ENCODE measurements around the gene RAB10.
"Not testable (repeated sequence)": the region's sequence is repeated elsewhere in the genome, so short reads cannot be mapped to it uniquely, and the experiment has no call there.

The RAB10 gene

DNA sequence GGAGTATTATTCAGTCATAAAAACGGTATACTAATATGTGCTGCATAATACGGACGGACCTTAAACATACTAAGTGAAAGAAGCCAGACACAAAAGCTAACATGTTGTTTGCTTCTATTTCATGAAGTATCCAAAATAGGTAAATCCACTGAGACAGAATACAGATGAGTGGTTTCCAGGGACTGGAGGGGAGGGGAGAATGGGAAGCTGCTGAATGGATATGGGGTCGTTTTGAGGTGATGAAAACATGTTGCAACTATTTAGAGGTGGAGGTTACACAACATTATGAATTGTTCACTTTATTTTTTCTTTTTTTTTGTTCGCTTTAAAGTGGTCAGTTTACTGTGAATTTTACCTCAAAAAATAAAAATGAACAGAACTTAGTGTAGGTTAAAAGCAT, 52.9 kb downstream of the RAB10 start:
- no peak for TF ChIP-seq CTCF (IDR thresholded peaks at IDR 0.05; ENCODE audit: control insufficient read depth, insufficient read depth, low read depth, low read length, missing control alignments)
- no peak overlapping the region for H3K4me3 ChIP-seq (ENCODE audit: control insufficient read depth, low read depth, low read length)
- DNase-seq (ENCODE audit: low read depth), result no peak

- DNase-seq (ENCODE audit: low read depth), result no peak
- TF ChIP-seq CTCF (IDR thresholded peaks at IDR 0.05; ENCODE audit: control insufficient read depth, insufficient read depth, low read depth, low read length, missing control alignments), result peak; percentile 62
- no peak overlapping the region for H3K4me3 ChIP-seq (ENCODE audit: control insufficient read depth, low read depth, low read length)
These were observed 54.3 kb downstream of the RAB10 start for GRCh38 chr2:26088038-26088643.

DNA sequence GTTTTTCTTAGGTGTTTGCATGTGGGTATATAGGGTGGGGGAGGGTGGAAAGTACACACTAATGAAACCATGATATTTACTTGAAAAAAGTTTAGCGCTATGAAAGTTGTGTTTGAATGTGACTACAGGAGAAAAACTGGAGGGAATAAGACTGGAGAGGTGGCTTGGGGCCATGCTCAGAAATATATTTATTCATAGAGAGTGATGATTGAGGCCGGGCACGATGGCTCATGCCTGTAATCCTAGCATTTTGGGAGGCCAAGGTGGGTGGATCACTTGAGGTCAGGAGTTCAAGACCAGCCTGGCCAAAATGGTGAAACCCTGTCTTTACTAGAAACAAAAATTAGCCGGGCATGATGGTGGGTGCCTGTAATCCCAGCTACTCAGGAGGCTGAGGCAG, 55.0 kb downstream of the RAB10 start:
- DNase-seq (ENCODE audit: low read depth); H3K4me3 ChIP-seq (ENCODE audit: control insufficient read depth, low read depth, low read length): not testable (repeated sequence)

DNA sequence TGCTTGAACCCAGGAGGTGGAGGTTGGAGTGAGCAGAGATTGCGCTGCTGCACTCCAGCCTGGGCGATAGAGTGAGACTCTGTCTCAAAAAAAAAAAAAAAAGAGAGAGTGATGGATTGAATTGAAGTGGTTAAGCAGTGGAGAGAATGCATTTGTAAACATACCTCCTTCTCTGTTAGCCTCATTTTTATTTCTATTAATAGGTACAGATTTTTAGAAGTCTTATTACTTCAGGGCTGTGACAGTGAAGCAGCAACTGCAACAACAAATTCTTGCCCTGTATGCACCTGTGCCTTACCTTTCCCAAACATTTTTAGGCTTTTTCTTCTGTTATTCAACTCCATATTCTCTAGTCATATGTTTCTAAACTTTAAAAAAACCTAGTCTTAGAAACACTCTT, 55.5 kb downstream of the RAB10 start:
- no peak for DNase-seq (ENCODE audit: low read depth)
- no peak overlapping the region for H3K4me3 ChIP-seq (ENCODE audit: control insufficient read depth, low read depth, low read length)
- no peak for TF ChIP-seq CTCF (IDR thresholded peaks at IDR 0.05; ENCODE audit: control insufficient read depth, insufficient read depth, low read depth, low read length, missing control alignments)

- TF ChIP-seq CTCF (IDR thresholded peaks at IDR 0.05; ENCODE audit: control insufficient read depth, insufficient read depth, low read depth, low read length, missing control alignments), result no peak
- DNase-seq (ENCODE audit: low read depth), result no peak
- H3K4me3 ChIP-seq (ENCODE audit: control insufficient read depth, low read depth, low read length), result no peak overlapping the region
These were observed 61.9 kb downstream of the RAB10 start for GRCh38 chr2:26095758-26096157.

DNA sequence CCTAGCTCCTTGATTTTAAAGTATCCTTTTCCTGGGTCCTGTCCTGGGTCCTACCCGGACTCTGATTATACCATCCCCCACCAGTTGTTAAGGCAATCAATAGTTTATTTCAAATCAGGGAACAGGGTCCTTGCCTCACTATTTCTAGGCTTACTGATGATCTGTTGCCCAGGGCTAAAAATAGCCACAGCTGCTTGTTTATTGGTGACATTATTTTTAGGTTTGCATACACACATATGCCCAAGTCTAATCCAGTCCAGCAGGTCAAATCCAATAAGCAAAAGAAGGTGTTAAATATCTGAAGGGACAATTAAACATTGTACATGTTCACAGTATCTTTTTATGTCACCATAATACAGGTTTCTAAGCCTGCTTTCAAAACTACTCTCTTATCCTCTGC, 66.0 kb downstream of the RAB10 start:
- no peak overlapping the region for H3K4me3 ChIP-seq (ENCODE audit: control insufficient read depth, low read depth, low read length)
- no peak for TF ChIP-seq CTCF (IDR thresholded peaks at IDR 0.05; ENCODE audit: control insufficient read depth, insufficient read depth, low read depth, low read length, missing control alignments)
- no peak for DNase-seq (ENCODE audit: low read depth)

DNA sequence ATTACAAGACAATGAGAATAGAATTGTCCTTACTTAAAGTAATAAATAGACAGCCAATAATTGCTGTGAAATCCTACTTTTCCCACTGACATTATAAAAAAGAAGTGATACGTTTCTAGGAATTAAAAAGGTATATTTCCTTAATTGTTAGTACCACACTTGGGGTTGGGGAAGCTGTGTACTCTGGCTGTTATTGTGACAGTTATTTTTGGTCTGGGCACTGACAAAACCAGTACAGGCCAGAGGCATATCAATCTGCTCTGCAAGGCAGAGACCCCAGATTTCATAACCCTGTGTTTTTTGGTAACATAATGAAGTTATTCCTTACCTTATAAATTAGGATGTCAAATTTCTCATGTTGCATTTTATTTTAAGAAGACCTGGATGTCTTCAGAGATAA, 66.5 kb downstream of the RAB10 start:
- no peak for DNase-seq (ENCODE audit: low read depth)
- TF ChIP-seq CTCF (IDR thresholded peaks at IDR 0.05; ENCODE audit: control insufficient read depth, insufficient read depth, low read depth, low read length, missing control alignments), result no peak
- no peak overlapping the region for H3K4me3 ChIP-seq (ENCODE audit: control insufficient read depth, low read depth, low read length)
